AG20443 (cell line): ENCODE data around the gene RFXANK.
A peak's percentile ranks its signal among the peaks of the same experiment; 100 is the strongest.
"Not testable (repeated sequence)": the region's sequence is repeated elsewhere in the genome, so short reads cannot be mapped to it uniquely, and the experiment has no call there.

Experiments
- DNase-seq: peaks from one replicate; pipeline ENCODE4 v3.0.0; 2012; ENCODE audit warnings: low spot score, mixed read lengths

RFXANK gene

GRCh38 chr19:19206938-19207337 lies 14.9 kb downstream of the RFXANK start:
- DNase-seq, result no peak

GRCh38 chr19:19207637-19208572 lies 15.8 kb downstream of the RFXANK start:
- no peak for DNase-seq

DNA sequence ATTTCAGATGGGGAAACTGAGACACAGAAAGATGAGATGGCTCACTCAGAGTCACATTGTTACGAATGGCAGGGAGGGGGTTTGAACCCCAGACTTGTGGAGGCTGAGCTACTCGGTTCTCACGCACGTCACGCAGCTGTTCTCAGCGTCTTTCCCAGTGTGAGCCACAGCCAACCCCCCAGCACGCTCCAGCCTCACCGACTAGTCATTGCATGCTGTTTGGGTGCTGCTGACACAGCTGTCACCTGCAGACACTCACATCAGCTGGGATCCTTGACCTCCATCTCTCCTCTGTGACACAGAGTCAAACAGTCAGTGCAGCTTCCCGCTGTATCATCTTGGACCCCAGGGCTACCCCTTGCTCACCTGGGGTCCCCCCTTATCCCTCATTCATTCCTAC lies 17.3 kb downstream of the RFXANK start:
- no peak for DNase-seq

GRCh38 chr19:19211499-19212420 lies 19.7 kb downstream of the RFXANK start, which contains the start of gene NCAN:
NCAN (plus strand) TSS chr19:19211958; CDS start chr19:19216954, 4,996 bp downstream.
- no peak for DNase-seq

DNA sequence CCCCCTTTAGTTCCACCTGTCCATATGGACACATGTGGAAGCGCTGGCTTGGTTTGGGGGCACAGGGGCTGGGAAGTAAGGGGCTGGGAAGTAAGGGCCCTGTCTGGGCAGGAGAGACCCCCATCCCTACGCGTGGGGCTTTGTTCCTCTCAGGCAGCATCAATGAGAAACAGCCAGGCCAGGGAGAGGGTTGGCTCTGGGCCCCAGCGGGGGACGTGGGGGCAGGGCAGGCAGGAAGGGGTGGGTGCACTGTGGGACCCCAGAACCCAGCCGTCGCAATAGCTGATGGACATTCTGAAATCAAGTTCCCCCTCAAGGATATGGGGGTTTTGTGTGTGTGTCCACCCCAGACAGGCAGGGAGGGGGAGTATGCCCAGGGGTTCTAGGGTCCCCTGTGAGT lies 20.9 kb downstream of the RFXANK start:
- no peak for DNase-seq

DNA sequence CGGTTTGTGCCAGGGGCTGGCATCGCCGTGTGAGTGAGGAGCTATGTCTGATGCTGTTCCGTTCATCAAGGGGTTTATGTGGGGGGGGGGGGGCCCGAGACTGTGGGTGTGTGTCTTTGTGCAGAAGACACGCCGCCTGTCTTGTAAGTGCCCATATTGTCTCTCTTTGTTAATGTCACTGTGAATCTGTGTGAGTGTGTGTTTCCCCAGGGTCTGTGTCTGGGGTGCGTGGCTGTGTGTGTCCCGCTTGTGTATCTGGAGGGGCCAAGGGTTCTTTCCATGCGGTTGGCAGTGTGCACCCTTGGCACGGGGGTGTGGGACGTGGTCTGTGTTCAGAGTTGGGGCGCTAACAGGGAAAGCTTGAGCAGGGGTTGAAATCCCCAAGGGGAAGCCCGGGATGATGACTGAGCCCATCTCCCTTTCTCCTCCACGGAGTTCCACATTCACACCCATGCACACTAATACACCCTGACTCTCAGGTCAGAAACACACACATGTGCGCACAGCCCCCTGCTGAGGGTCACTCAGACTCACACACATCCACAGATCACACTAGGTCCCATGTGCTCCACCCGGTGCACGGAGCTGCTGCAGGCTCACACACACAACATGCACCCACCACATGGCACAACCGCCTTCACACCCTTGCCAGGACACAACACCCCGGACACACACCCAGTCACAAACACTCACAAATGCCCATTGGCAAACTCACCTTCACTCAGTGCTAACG lies 21.5 kb downstream of the RFXANK start:
- DNase-seq, result no peak

DNA sequence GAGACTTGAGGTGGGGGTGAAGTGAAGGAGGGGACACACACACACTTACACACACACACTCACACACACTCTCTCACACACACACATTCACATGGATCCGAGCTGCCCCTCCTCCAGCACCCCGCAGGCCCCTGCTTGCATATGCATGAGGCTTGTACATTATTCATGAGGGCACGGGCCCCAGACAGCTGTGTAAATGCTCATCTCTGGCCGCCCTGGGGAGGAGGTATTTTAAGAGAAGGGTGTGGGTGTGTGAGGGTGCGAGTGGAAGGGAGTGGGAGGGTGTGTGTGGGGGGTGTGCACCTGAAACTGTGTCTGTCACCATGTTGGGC lies 22.1 kb downstream of the RFXANK start:
- DNase-seq, result no peak

GRCh38 chr19:19214892-19215291 lies 22.8 kb downstream of the RFXANK start:
- DNase-seq, result peak; percentile 73

- no peak for DNase-seq
Observed at GRCh38 chr19:19215792-19216191, 23.7 kb downstream of the RFXANK start.

DNA sequence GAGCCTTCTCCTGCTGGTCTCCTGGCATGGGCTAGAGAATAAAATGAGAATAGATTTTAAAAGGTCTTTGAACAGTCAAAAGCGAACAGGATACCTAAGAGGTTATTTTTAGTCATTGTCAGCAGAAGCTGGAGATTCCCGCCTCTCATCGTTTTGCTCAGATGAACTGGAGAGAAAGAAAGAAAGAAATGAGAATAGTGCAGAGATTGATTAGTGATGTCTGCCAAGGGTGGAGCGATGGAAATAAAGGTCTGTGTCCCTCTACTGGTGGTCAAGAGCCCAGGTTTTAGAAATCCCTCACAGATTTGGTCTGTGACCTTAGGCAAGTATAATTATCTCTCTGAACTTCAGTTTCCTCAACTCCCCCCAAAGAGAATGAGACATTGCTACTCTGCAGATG lies 25.0 kb downstream of the RFXANK start:
- no peak for DNase-seq

DNA sequence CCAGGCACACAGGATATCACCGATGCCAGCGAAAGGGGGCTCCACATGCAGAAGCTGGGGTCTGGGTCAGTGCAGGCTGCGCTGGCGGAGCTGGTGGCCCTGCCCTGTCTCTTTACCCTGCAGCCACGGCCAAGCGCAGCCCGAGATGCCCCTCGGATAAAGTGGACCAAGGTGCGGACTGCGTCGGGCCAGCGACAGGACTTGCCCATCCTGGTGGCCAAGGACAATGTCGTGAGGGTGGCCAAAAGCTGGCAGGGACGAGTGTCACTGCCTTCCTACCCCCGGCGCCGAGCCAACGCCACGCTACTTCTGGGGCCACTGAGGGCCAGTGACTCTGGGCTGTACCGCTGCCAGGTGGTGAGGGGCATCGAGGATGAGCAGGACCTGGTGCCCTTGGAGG lies 26.9 kb downstream of the RFXANK start:
- no peak for DNase-seq

- not testable (repeated sequence) for DNase-seq
Observed at GRCh38 chr19:19221000-19221399, 28.9 kb downstream of the RFXANK start.

DNA sequence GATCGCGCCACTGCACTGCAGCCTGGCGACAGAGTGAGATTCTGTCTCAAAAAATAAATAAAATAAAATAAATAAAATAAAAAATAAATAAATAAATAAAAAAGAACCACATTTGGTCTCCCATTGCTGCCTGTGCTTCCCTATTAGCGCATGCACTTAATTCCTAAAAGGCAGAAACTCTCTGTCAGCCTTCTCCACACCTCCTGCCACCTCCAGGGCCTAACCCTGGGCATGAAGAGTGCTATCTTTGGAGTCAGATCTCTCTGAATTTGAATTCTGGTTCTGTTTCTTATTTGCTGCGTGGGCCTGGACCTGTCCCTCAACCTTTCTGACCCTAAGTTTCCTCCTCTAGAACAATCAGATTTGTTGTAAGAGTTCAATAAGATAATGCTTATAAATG lies 31.0 kb downstream of the RFXANK start:
- no peak for DNase-seq

DNA sequence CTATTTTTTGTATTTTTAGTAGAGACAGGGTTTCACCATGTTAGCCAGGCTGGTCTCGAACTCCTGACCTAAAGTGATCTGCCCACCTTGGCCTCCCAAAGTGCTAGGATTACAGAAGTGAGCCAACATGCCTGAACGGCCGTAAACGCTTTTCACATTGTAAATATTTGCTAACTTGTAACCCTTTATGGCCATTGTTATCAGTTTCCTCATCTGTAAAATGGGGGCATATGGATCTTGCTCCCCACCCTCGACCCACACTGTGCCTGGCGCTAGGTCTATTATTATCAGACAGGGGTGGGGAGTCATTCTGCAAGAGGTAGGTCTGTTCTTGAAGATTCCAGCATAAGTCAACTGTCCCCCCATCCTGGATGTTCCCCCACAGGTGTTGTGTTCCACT lies 31.6 kb downstream of the RFXANK start:
- no peak for DNase-seq

GRCh38 chr19:19224150-19224851 lies 32.2 kb downstream of the RFXANK start:
- DNase-seq, result no peak

GRCh38 chr19:19224852-19225494 lies 32.9 kb downstream of the RFXANK start:
- peak; percentile 80 for DNase-seq

- DNase-seq, result no peak
Observed at GRCh38 chr19:19226204-19226603, 34.1 kb downstream of the RFXANK start.

DNA sequence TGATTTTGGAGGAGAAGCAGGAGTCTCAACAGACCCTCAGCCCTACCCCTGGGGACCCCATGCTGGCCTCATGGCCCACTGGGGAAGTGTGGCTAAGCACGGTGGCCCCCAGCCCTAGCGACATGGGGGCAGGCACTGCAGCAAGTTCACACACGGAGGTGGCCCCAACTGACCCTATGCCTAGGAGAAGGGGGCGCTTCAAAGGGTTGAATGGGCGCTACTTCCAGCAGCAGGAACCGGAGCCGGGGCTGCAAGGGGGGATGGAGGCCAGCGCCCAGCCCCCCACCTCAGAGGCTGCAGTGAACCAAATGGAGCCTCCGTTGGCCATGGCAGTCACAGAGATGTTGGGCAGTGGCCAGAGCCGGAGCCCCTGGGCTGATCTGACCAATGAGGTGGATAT lies 34.6 kb downstream of the RFXANK start:
- no peak for DNase-seq

- DNase-seq, result no peak
Observed at GRCh38 chr19:19227217-19227616, 35.2 kb downstream of the RFXANK start.

- DNase-seq, result no peak
Observed at GRCh38 chr19:19229701-19230100, 37.6 kb downstream of the RFXANK start.

- DNase-seq, result no peak
Observed at GRCh38 chr19:19230999-19231398, 38.9 kb downstream of the RFXANK start.
